Fibroblast of skin of abdomen (primary cell): ENCODE results near the gene IZUMO4.
"Not testable (repeated sequence)": the region's sequence is repeated elsewhere in the genome, so short reads cannot be mapped to it uniquely, and the experiment has no call there.

Experiments used
- DNase-seq: peaks from one replicate; pipeline ENCODE4 v3.0.0-alpha.2; 2013

The IZUMO4 gene

DNA sequence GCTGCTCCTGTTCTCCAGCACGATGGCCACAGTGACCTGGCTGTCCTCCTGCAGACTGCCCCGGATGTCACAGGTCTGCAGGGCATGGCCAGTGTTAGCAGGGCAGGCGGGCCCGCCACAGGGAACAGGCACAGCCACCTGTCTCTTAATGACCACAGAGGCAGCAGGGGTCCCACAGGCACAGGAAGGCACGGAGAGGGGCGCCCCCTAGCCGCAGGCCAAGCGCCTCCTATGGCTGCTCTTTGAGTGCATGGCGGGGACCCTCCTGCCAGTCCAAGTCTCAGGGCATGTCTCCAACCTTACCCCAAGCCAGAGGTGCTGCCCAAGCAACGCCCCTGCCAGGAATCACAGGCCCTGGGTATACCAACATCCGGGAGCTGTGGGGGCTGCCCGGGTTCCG, 14.1 kb downstream of the IZUMO4 start:
- no peak for DNase-seq

DNA sequence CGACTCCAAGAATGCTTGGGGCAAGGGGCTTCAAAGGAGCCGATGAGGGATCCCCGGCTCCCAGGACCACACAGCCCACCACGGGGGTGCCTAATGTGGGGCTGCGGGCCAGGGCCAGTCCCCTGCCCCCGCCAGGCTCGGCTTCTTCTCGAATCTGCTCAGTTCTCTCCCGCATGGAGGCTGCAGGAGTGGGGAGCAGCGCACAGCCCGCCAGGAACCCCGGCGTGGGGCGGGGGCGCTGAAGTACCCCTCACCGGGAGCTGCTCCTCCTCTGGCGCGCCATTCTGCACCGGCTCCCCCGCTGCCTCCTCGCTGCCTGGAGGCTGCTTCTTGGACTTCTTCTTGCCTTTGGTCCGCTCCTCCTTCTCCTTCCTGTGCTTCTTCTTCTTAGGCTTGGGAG, 14.7 kb downstream of the IZUMO4 start:
- DNase-seq, result no peak

DNA sequence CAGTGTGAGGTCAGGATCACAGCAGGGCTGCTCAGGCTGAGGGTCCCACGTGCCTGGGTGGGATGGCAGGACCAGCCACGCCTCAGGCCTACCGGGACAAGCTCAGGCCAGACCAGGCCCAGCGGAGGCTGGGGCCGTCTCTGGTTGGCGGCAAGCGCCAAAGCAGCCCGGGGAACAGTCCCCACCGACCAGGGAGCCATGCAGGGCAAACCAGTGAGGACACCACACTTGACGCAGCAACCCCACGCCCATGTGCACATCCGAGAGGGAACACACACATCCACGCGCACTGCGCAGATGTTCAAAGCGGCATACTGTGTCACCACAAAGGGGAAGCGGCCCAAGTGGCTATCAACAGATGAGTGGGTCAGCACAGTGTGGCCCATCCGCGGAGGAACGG, 15.2 kb downstream of the IZUMO4 start:
- no peak for DNase-seq

DNA sequence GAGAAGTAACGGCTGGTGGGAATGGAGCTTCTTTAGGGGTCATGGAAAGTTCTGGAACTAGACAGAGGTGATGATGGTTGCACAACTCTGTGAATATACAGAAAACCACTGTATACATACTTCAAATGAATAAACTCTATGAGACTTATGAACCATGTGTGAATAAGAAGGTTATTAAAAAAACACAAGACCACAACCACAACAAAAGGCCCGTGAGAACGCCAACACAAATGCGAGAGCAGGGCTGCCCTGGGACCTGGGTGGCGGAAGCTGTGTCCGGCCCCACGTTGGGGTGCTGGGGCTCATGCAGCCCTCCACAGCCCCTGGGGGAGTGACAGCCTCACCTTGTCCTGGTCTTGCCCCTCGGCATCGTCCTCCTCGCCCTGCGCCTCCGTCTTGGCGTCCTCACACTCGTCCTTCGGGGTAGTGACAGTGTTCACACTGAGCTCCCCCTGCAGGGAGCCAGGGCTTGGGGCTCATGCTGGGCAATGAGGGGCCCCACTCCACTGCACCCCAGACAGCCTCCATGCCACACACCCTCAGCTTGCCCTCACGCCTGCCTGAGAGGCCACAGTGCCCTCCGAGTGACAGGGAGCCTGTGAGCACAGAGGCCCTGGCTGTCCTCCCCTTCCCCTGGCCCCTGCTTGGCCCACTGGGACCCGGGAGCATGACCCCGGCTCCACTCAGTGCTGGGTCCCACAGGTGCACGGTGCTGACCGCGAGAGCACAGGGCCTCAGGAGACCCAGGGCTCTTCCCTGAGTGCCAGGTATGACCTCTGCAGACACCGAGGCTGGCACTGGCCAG, 16.0 kb downstream of the IZUMO4 start:
- DNase-seq, result no peak

DNA sequence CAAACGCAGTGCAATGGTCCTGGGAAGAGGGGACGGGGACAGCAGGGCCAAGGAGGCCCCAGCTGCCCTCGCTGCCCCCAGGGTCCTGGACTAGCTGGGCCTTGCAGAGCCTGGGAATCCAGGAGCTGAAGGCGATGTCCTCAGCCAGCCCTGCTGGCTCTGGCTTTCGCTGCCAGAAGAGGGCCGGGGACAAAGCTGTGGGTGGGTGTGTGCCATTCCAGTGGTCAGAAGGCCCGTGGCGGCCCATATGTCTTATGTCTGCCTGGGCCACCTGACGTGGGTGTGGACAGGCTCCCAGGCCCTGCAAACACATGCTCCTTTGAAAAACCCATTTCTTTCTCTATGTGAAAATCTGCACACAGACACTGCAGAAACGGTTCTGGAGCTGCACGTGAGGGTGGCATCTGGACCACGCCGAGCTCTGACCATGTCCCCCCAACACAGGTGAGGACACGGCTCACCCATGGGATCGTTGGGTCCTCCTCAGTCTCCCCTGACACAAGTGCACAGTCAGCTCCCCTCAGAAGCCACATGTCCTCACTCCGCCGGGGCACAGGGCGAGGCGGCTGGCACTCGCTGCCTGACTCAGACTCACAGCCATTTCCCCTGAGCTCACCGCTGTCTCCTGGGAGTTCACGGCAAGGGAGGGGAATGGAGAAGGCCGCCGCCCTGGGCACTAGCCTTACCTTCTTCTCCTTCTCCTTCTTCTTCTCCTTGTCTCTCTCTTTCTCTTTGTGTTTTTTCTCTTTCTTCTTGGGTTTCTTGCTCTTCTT, 16.9 kb downstream of the IZUMO4 start:
- no peak for DNase-seq

DNA sequence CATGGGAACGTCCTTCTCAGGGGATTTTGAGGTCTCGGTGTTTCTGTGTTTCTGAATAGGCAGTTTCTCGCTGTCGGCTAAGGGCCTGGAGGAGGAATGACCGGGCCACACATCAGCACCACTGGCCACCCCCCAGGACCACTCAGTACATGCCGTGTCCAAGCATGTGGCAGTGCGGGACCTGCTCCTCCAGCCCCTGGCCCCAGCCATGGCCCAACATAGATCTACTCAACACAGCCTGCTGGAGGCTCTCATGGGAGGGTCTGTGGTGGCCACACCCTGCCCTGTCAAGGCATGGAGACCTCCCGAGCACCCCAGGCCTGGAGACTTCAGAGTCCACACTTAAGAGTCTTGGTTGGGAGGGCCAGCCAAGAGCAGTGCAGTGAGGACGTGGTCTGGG, 17.5 kb downstream of the IZUMO4 start:
- no peak for DNase-seq

DNA sequence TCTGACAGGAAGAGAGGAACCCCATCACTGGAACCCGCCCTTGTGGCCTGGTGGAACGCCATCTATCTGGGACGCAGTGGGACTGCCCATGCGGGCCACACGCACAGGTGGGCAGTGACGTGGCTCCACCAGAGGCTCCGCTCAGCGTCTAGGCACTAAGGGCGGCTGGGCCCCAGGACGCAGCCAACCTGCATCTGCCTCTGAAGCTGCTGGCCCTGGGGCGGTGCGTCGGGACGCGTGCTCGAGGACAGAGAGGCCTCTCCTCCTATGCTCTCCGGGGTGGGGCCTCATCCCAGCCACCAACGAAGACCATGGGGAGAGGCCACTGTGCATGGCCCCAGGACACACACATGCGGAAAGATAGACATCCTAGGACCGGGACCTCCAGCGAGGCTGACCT, 18.1 kb downstream of the IZUMO4 start:
- no peak for DNase-seq

DNA sequence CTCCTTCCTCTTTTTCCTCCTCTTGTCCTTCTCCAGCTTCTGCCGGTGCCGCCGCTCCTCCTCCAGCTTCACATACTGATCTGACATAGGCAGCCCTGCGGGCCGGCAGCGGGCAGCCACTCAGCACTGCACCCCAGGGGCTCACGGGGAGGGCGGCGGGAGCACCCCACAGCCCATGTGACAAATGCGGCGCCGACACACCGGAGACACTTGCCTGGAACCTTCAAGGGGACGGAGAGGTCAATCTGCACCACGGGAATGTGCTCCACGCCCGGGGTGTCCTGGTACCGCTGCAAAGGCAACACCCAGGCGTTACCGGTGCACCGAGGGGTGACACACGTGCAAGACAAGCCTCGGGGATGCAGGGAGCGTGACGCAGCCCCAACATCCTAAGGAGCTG, 18.6 kb downstream of the IZUMO4 start:
- no peak for DNase-seq

DNA sequence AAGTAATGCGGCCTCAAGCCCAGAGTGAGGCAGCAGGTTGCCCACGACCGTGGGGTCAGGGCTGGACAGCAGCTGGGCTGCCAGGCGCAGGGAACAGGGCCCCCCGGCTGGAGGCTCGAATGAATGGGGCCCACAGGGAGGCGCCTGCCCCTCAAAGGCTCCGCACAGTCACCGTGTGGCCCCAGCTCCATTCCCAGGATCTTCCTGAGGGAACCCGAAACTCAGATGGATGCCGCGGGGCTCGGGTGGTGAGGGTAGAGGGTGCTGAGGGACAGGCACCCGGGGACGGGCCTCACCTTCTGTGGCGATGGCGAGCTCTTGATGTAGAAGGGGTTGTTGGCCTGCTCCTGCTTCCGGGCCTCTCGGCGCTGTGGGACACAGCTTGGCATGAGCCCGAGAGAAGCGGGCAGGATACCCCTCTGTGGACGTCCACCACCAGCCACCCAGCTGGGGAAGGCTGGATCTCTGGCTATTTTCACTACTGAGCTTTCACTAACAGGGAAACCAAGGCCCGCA, 19.3 kb downstream of the IZUMO4 start:
- no peak for DNase-seq

DNA sequence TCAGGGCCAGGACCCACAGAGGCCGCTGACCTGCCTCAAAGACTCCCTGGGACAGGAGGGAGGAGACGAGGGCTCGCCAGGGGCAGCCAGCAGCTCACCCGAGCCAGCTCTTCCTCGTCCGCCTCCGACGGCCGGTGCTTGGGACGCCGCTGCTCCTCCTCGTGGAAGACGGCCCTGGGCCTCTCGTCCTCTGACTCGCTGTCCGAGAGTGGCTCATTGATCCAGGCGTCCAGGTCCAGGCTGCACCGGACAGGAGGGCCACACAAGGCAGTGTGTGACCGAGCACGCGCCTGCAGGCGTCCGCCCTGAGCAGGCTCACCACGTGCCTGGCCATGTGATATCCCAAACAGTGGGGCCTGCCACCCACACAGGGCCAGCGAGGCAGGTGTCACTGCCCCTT, 19.8 kb downstream of the IZUMO4 start:
- DNase-seq, result no peak

DNA sequence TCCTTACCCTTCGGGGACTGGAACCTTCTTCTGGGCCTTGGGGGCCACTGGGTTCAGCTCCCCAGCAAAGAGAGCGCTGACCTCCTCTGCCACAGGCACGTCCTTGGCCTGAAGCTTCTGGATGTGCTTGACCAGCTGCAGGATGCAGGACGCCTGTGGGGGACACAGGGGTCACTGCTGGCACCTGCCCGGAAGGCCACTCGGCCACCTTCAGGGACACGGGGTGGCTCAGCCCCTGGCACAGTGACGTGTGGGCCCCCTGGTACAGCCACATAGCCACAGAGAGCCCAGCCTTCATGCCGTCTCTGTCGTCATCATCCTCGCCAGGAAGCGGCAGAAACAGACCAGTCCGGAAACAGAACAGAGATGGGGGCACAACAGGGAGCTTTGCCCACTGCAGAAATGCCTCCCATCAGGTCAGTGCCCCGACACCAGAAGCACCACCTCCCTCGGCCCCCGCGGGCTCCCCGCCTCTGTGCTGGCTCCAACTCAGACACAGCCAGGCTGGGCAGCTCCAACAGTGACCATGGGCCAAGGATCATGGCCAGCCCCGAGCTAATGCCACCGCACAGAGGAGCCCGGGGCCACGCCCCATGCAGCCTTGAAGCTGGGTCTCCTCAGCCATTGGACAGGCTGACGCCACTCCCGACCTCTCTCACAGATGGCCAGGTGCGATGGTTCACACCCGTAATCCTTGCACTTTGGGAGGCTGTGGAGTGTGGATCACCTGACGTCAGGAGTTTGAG, 20.7 kb downstream of the IZUMO4 start:
- DNase-seq, result no peak

DNA sequence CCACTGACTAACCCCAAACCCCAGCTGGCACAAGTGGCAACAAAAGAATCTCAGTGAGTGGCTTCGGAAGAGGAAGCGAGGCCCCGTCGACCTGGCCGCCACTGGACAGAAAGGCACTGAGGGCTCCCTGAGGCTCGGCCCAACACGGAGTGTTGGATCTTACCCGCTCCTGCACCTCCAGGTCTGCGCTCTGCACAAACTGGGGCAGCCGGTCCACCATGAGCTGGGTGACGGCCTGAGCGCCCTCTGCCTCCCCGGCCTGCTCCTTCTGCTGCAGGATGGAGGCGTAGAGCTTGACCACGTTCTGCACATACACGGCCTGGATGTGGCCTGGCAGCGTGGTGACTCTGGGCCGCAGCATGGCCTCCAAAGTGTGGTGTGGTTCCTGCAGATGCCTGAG, 21.7 kb downstream of the IZUMO4 start:
- DNase-seq, result no peak

DNA sequence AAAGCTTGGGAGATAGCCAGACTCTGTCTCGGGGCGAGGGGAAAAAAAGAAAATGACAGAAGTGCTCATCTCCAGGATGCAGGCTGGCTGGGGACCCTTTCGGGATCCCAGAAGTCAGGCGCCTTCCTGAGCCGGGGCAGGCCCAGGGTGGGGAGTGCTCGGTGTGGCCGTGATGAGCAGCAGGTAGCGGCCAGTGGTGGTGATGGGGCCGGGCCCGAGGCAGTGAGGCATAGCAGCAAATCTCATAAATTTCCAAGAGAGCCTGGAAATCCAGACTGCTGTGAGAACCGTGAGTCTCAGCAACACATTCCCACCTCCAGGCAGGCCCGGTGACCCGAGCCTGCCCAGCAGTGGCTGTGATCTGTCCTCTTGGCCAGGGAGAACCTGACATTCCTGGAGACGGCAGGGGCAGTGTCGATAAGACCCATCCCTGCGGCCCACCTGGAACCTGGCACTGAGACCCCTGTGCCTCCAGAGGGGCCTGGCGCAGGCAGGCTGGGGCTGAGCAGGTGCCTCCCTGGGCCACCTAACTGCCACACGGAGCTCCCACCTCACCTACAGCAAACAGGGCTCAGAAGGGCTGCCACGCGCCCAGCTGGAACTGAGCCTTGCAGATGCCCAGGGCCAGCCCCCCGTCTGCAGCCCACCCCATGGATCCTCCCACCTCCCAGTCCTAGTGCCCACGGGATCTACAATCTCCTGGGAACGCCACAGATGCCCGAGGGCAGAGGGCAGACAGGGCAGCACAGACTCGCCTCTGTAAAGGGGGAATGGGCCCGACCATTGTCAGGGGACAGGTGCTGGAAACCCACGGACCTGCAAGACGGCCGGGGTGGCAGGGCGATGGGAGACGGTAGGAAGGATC, 23.4 kb downstream of the IZUMO4 start:
- no peak for DNase-seq

DNA sequence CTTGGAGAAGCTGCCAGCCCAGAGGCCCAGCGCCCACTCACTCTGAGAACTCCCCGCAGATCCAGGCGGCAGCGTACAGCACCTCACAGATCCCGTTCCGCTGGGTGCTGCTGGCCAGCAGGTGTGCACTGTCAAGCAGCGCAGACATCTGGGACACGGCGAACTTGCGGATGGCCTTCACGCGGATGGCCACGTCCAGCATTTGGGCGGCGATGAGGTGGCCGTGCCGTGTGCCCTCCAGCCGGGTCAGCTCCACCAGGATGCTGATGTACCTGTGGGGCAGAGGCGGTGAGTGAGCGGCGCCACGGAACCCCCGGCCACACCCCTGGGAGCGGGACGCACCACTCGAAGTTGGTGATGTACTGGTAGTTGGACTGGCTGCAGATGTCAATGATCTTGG, 24.1 kb downstream of the IZUMO4 start:
- DNase-seq, result no peak

DNA sequence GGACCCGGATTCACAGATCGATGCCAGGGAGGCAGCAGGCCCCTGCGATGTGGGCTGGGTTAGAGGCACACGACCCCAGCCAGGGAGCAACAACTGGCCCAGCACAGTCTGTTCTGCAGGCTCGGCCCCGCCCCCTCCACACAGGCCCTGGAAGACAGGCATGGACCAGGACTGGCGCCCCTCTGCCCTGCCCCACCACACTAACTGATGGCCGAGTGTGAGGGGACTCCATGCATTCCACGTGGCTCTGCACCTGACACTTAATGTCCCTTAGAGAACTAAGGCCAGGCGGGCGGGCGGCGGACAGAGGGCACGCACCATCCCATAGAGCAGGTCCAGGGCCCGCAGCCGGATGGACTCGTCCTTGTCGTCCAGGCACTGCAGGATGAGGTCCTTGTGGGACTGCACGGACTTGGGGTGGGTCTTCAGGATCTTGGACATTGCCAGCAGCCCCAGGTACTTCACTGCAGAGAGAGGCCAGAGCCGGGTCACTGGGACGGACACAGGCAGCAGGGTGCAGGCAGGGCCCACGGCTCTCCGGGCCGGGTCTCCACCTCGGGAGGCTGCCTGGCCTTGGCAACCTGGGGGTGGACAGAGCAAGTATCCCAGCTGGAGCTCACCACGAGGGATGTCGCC, 24.8 kb downstream of the IZUMO4 start:
- no peak for DNase-seq

DNA sequence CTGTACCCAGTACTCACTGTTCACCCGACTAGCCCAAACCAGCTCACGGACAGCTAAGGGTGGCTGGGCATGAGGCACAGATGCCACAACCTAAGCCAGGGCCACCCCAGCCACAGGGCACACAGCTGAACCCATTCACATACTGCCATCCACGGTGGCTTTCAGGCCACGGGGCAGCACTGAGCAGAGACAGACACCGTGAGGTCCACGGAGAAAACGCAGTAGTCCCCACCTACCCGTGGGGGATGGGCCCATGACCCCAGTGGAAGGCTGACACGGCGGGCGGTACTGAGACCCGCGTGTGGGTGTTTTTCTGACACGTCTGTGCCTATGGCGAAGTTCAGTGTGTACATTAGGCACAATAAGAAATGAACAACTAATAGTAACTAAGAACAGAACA, 25.5 kb downstream of the IZUMO4 start:
- DNase-seq, result no peak

DNA sequence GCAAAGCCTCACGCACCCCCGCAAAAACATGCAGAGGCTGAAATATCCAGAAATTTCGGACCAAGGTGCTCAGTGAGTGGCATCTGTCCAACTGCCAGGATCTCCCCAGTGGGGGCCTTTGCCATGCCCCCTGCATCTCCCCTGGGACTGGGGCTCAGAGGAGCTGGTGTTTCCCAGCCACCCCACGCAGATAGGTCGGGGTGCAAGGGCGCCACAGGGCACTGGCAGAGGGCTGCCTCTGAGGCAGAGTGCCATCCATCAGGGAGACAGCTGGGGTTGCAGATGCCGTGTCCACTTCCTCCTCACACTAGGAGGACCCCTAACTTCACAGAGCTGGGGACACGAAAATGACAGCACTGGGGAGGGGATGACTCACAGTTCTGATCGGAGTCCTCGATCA, 26.3 kb downstream of the IZUMO4 start:
- DNase-seq, result no peak

DNA sequence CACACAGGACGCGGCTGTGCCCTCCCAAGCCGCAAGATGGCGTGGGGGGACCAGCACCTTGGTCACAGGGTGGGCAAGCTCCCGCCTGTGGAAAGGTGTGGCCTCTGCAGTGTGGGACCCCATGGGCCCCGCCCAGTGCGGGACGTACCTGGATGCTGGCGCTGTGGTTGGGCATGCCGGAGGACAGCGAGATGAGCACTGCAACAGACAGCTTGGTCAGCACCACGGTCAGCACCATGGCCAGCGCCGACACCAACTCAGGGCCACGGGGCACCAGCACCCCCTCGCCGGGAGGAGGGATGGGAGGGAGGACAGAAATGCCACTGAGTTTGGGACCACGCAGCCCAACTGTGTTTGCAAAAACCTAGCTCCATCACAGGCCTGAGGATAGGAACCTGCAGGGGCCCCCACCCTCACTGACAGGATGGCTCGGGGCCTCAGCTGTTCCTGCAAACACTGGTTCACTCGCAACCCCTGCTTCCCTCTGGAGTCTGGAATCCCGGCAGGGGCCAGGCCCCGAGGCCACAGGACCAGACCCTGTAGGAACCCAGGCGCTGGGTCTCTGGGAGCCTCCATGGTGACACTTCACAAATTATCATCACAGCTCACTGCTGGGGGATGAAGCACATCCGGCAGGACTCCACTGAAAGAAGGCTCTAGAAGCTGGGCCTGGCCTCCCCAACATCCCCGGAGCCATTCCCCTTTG, 27.1 kb downstream of the IZUMO4 start:
- DNase-seq, result no peak

DNA sequence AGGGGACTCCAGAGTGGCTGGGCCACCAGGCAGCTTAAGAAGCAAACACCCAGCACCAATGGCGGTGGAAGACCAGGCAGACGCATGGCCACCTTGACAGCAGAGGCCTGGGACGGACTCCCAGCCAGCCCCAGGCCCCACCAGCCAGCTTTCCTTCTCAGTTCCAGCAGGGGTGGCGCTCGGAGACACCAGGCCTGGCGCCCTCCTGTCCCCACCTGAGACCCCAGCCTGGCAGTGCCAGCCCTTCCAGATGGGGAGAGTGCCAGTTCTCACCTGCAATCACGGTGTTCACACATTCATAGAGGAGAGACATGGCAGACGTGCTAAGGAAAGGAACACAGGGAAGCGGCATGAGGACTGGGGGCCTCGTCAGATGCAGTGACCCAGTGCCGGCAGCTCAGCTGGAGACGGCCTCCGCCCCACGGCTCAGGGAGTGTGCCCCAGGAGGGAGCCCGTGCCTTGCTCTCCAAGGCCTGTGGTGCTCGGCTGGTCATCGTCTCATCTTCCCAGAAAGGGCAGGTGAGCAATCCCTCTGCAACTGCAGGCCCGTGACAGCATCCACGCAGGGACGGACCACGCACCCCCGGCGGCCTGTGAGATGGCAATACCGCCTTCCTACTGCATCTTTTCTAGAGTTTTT, 30.3 kb downstream of the IZUMO4 start:
- DNase-seq, result no peak

DNA sequence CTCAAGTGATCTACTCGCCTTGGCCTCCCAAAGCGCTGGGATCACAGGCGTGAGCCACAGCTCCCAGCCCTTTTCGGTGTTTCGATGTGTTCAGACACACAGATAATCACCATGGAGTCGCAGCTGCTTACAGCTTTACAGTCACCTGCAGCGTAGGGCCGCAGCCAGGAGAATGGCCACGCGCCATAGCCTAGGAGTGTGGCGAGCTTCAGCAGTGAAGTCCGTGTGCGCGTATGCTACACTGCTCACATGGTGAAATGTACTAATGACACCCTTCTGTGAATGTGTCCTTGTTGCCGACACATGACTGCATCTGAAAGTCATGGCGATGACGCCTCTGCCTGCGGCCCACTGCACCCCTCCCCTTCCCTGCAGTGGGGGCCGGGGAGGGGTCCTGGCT, 31.0 kb downstream of the IZUMO4 start:
- no peak for DNase-seq

DNA sequence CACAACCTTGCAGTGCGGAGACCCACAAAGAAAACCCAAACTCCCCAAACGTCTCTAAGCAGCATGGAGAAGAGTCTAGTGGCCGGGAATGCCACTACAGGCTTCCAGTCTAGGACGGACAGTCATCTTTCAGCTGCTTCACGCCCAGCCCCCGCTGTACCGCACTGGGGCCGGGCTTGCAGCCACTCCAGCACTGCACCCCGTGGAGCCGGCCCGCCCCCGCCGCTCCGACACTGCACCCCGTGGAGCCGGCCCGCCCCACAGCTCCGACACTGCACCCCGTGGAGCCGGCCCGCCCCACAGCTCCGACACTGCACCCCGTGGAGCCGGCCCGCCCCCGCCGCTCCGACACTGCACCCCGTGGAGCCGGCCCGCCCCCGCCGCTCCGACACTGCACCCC, 31.5 kb downstream of the IZUMO4 start:
- DNase-seq, result not testable (repeated sequence)
